GM23338 (cell line): ENCODE results near the gene CLEC17A. TPM values are rescaled to one million over a fixed set of nuclear protein-coding genes. Genes with fewer than 3 reads are reported as not detected.

Source experiments
- ATAC-seq: fragments of 200-7000 bp; cut with Tn5 transposase; 3 replicates; pipeline ENCODE4 v1.9.1; 2020
- DNase-seq: peaks from one replicate; pipeline ENCODE4 v3.0.0-alpha.2; 2015; ENCODE audit warnings: low spot score
- H2AFZ ChIP-seq: fragments of 200-600 bp; sonication (generic); 2 replicates; pipeline ENCODE4 v1.8.0; 2016; ENCODE audit warnings: antibody characterized with exemption, mild to moderate bottlenecking, moderate library complexity
- H3F3A ChIP-seq: fragments of 200-600 bp; sonication (generic); replicated peaks from 2 replicates; pipeline ENCODE4 v1.8.0; 2017; ENCODE audit warnings: antibody characterized with exemption, mixed run types, low read depth
- H3K27ac ChIP-seq: fragments of 200-600 bp; sonication (generic); 2 replicates; pipeline ENCODE4 v1.6.1; 2016; ENCODE audit warnings: low read depth
- H3K27me3 ChIP-seq: fragments of 200-600 bp; sonication (generic); 2 replicates; pipeline ENCODE4 v1.8.0; 2016; ENCODE audit warnings: mild to moderate bottlenecking, mixed run types, moderate library complexity; ENCODE audit not compliant: insufficient read depth
- H3K36me3 ChIP-seq: fragments of 200-600 bp; sonication (generic); 2 replicates; pipeline ENCODE4 v1.8.0; 2016; ENCODE audit warnings: mild to moderate bottlenecking; ENCODE audit not compliant: insufficient read depth
- H3K4me1 ChIP-seq: fragments of 200-600 bp; sonication (generic); 2 replicates; pipeline ENCODE4 v1.8.0; 2016; ENCODE audit warnings: mild to moderate bottlenecking, moderate library complexity; ENCODE audit not compliant: insufficient read depth
- H3K4me2 ChIP-seq: fragments of 200-600 bp; sonication (generic); 2 replicates; pipeline ENCODE4 v1.7.1; 2017; ENCODE audit warnings: mixed run types
- H3K4me3 ChIP-seq: fragments of 200-600 bp; sonication (generic); 2 replicates; pipeline ENCODE4 v1.6.1; 2016; ENCODE audit warnings: mixed run types
- H3K79me2 ChIP-seq: fragments of 200-600 bp; sonication (generic); replicated peaks from 2 replicates; pipeline ENCODE4 v1.8.0; 2017; ENCODE audit warnings: mild to moderate bottlenecking; ENCODE audit not compliant: insufficient read depth
- H3K9me2 ChIP-seq: fragments of 200-600 bp; sonication (generic); 2 replicates; pipeline ENCODE4 v1.8.0; 2017; ENCODE audit not compliant: insufficient read depth
- H4K20me1 ChIP-seq: fragments of 200-600 bp; sonication (generic); replicated peaks from 2 replicates; pipeline ENCODE4 v1.8.0; 2017; ENCODE audit warnings: mild to moderate bottlenecking; ENCODE audit not compliant: insufficient read depth
- H3K27ac Mint-ChIP-seq: 2 replicates; pipeline ENCODE4 v1.8.0; 2020; ENCODE audit warnings: inconsistent platforms, mild to moderate bottlenecking, moderate library complexity, mixed read lengths
- H3K27me3 Mint-ChIP-seq: 3 replicates; pipeline ENCODE4 v1.8.0; 2022; ENCODE audit warnings: low read depth, mild to moderate bottlenecking, moderate library complexity, mixed read lengths, inconsistent platforms; ENCODE audit not compliant: insufficient read depth, poor library complexity
- H3K36me3 Mint-ChIP-seq: 3 replicates; pipeline ENCODE4 v1.8.0; 2021; ENCODE audit warnings: low read depth, mild to moderate bottlenecking, inconsistent platforms, moderate library complexity, mixed read lengths
- H3K4me1 Mint-ChIP-seq: 3 replicates; pipeline ENCODE4 v1.8.0; 2020; ENCODE audit warnings: mild to moderate bottlenecking, inconsistent platforms, mixed read lengths
- H3K4me3 Mint-ChIP-seq: 3 replicates; pipeline ENCODE4 v1.8.0; 2021; ENCODE audit warnings: moderate library complexity, mild to moderate bottlenecking, inconsistent platforms, mixed read lengths
- H3K9me3 Mint-ChIP-seq: 3 replicates; pipeline ENCODE4 v1.8.0; 2020; ENCODE audit warnings: moderate library complexity, mild to moderate bottlenecking, inconsistent platforms, mixed read lengths
- CREB1 ChIP-seq: fragments of 250-450 bp; sonication (Bioruptor Pico); IDR thresholded peaks from 2 replicates; pipeline ENCODE4 v1.5.0; 2020; ENCODE audit warnings: low read depth, mild to moderate bottlenecking, moderate library complexity
- EZH2phosphoT487 ChIP-seq: fragments of 200-600 bp; sonication (generic); IDR thresholded peaks from one replicate; pipeline ENCODE4 v1.8.1; 2018; ENCODE audit warnings: antibody characterized with exemption; ENCODE audit not compliant: unreplicated experiment
- ZNF114 ChIP-seq: fragments of 250-450 bp; sonication (Bioruptor Pico); IDR thresholded peaks from 2 replicates; pipeline ENCODE4 v1.5.0; 2020; ENCODE audit warnings: mild to moderate bottlenecking, moderate library complexity
- polyA plus RNA-seq: library from polyadenylated mRNA; unstranded; fragments of >200 nt; fragmentation: Nextera tagmentation; extraction: Ambion mirVana; gene quantifications from 2 replicates; pipeline ENCODE4 v1.2.1, GENCODE V29; 2016
- total RNA-seq: library from RNA; depleted of rRNA; stranded (reverse); fragments of >200 nt; shearing (Covaris generic); gene quantifications from 2 replicates; pipeline ENCODE4 v1.2.3, GENCODE V29; 2014
- TF ChIP-seq, protein P1 (sequence below), 2 experiments: fragments of 200-600 bp in 1 of 2; sonication (generic) in 1 of 2; conservative IDR thresholded peaks; 2 replicates each; pipeline versions ENCODE4 v1.5.1 to v1.6.1; 2016 to 2017; ENCODE audit warnings: antibody characterized with exemption in 2 of 2, low read depth in 2 of 2, mild to moderate bottlenecking in 2 of 2, moderate library complexity in 1 of 2
- TF ChIP-seq, protein P2 (sequence below): IDR thresholded peaks from 2 replicates; pipeline ENCODE4 v1.6.1; 2016; ENCODE audit warnings: antibody characterized with exemption
- TF ChIP-seq, protein P3 (sequence below): IDR thresholded peaks from one replicate; pipeline ENCODE4 v1.6.1; 2018; ENCODE audit warnings: antibody characterized with exemption; ENCODE audit not compliant: unreplicated experiment
- TF ChIP-seq, protein P4 (sequence below): fragments of 250-450 bp; sonication (Bioruptor Pico); IDR thresholded peaks from 2 replicates; pipeline ENCODE4 v1.5.0; 2020; ENCODE audit warnings: mild to moderate bottlenecking, moderate library complexity

The CLEC17A gene
- total and polyA plus RNA-seq, 2 experiments from 2014 or later, result 0.17 TPM; not detected in 1

DNA sequence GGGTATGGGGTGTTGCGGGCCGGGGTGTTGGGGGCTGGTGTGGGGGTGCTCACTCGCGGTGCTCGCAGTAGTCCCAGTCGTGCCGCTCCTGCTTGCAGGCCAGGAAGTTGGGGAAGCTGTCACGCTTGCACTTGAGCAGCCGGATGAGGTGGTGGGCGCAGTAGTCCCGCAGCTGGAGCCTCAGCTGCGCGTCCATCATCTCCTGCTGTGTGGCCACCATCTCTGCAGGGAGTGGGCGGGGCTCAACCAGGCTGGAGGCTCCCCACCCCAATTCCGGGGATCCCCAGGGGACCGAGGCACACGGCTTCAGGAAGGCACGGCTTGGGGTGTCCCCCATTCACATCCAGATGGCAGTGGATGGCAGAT, 16.2 kb upstream of the CLEC17A start:
- H3K27ac ChIP-seq, result no peak overlapping the region
- H3K27me3 ChIP-seq, result no peaks in the 10 kb centered on the region
- no peaks in the 10 kb centered on the region; the same call in 1 of the 2 replicates for H3K36me3 ChIP-seq
- DNase-seq, result no peak
- TF ChIP-seq, protein P1, sequence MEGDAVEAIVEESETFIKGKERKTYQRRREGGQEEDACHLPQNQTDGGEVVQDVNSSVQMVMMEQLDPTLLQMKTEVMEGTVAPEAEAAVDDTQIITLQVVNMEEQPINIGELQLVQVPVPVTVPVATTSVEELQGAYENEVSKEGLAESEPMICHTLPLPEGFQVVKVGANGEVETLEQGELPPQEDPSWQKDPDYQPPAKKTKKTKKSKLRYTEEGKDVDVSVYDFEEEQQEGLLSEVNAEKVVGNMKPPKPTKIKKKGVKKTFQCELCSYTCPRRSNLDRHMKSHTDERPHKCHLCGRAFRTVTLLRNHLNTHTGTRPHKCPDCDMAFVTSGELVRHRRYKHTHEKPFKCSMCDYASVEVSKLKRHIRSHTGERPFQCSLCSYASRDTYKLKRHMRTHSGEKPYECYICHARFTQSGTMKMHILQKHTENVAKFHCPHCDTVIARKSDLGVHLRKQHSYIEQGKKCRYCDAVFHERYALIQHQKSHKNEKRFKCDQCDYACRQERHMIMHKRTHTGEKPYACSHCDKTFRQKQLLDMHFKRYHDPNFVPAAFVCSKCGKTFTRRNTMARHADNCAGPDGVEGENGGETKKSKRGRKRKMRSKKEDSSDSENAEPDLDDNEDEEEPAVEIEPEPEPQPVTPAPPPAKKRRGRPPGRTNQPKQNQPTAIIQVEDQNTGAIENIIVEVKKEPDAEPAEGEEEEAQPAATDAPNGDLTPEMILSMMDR (conservative IDR thresholded peaks at IDR 0.05; ENCODE audit: low read depth in 2 of 2), result no peak
- TF ChIP-seq CREB1, result no peak
- TF ChIP-seq, protein P2, sequence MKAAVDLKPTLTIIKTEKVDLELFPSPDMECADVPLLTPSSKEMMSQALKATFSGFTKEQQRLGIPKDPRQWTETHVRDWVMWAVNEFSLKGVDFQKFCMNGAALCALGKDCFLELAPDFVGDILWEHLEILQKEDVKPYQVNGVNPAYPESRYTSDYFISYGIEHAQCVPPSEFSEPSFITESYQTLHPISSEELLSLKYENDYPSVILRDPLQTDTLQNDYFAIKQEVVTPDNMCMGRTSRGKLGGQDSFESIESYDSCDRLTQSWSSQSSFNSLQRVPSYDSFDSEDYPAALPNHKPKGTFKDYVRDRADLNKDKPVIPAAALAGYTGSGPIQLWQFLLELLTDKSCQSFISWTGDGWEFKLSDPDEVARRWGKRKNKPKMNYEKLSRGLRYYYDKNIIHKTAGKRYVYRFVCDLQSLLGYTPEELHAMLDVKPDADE, result no peak
- no peak for TF ChIP-seq EZH2phosphoT487
- TF ChIP-seq, protein P3, sequence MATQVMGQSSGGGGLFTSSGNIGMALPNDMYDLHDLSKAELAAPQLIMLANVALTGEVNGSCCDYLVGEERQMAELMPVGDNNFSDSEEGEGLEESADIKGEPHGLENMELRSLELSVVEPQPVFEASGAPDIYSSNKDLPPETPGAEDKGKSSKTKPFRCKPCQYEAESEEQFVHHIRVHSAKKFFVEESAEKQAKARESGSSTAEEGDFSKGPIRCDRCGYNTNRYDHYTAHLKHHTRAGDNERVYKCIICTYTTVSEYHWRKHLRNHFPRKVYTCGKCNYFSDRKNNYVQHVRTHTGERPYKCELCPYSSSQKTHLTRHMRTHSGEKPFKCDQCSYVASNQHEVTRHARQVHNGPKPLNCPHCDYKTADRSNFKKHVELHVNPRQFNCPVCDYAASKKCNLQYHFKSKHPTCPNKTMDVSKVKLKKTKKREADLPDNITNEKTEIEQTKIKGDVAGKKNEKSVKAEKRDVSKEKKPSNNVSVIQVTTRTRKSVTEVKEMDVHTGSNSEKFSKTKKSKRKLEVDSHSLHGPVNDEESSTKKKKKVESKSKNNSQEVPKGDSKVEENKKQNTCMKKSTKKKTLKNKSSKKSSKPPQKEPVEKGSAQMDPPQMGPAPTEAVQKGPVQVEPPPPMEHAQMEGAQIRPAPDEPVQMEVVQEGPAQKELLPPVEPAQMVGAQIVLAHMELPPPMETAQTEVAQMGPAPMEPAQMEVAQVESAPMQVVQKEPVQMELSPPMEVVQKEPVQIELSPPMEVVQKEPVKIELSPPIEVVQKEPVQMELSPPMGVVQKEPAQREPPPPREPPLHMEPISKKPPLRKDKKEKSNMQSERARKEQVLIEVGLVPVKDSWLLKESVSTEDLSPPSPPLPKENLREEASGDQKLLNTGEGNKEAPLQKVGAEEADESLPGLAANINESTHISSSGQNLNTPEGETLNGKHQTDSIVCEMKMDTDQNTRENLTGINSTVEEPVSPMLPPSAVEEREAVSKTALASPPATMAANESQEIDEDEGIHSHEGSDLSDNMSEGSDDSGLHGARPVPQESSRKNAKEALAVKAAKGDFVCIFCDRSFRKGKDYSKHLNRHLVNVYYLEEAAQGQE, result no peak
- TF ChIP-seq, protein P4, sequence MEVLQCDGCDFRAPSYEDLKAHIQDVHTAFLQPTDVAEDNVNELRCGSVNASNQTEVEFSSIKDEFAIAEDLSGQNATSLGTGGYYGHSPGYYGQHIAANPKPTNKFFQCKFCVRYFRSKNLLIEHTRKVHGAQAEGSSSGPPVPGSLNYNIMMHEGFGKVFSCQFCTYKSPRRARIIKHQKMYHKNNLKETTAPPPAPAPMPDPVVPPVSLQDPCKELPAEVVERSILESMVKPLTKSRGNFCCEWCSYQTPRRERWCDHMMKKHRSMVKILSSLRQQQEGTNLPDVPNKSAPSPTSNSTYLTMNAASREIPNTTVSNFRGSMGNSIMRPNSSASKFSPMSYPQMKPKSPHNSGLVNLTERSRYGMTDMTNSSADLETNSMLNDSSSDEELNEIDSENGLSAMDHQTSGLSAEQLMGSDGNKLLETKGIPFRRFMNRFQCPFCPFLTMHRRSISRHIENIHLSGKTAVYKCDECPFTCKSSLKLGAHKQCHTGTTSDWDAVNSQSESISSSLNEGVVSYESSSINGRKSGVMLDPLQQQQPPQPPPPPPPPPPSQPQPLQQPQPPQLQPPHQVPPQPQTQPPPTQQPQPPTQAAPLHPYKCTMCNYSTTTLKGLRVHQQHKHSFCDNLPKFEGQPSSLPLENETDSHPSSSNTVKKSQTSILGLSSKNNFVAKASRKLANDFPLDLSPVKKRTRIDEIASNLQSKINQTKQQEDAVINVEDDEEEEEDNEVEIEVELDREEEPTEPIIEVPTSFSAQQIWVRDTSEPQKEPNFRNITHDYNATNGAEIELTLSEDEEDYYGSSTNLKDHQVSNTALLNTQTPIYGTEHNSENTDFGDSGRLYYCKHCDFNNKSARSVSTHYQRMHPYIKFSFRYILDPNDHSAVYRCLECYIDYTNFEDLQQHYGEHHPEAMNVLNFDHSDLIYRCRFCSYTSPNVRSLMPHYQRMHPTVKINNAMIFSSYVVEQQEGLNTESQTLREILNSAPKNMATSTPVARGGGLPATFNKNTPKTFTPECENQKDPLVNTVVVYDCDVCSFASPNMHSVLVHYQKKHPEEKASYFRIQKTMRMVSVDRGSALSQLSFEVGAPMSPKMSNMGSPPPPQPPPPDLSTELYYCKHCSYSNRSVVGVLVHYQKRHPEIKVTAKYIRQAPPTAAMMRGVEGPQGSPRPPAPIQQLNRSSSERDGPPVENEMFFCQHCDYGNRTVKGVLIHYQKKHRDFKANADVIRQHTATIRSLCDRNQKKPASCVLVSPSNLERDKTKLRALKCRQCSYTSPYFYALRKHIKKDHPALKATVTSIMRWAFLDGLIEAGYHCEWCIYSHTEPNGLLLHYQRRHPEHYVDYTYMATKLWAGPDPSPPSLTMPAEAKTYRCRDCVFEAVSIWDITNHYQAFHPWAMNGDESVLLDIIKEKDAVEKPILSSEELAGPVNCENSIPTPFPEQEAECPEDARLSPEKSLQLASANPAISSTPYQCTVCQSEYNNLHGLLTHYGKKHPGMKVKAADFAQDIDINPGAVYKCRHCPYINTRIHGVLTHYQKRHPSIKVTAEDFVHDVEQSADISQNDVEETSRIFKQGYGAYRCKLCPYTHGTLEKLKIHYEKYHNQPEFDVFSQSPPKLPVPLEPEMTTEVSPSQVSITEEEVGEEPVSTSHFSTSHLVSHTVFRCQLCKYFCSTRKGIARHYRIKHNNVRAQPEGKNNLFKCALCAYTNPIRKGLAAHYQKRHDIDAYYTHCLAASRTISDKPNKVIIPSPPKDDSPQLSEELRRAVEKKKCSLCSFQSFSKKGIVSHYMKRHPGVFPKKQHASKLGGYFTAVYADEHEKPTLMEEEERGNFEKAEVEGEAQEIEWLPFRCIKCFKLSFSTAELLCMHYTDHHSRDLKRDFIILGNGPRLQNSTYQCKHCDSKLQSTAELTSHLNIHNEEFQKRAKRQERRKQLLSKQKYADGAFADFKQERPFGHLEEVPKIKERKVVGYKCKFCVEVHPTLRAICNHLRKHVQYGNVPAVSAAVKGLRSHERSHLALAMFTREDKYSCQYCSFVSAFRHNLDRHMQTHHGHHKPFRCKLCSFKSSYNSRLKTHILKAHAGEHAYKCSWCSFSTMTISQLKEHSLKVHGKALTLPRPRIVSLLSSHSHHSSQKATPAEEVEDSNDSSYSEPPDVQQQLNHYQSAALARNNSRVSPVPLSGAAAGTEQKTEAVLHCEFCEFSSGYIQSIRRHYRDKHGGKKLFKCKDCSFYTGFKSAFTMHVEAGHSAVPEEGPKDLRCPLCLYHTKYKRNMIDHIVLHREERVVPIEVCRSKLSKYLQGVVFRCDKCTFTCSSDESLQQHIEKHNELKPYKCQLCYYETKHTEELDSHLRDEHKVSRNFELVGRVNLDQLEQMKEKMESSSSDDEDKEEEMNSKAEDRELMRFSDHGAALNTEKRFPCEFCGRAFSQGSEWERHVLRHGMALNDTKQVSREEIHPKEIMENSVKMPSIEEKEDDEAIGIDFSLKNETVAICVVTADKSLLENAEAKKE (CRISPR knock-in tag), result no peak
- no peak for TF ChIP-seq ZNF114 (CRISPR knock-in tag)
- no peak overlapping the region for H3K27ac Mint-ChIP-seq
- no peak overlapping the region for H3K4me3 Mint-ChIP-seq
- no peak overlapping the region for H3K4me3 ChIP-seq
- H3K9me3 Mint-ChIP-seq, result no peaks in the 10 kb centered on the region; the same call in 1 of the 3 replicates
- peaks cover 8% of the 10 kb centered on the region for H3K27me3 Mint-ChIP-seq
- no peaks in the 10 kb centered on the region for H3K9me2 ChIP-seq
- peaks cover 12% of the 10 kb centered on the region for H3K36me3 Mint-ChIP-seq
- peaks cover 14% of the 10 kb centered on the region; the same call in 1 of the 2 replicates for H3F3A ChIP-seq
- peaks cover 26% of the 10 kb centered on the region for H3K4me1 ChIP-seq
- peaks cover 31% of the 10 kb centered on the region for H3K4me1 Mint-ChIP-seq
- H3K4me2 ChIP-seq, result no peak overlapping the region
- H3K79me2 ChIP-seq, result peaks cover 23% of the 10 kb centered on the region
- H4K20me1 ChIP-seq, result peaks cover 3% of the 10 kb centered on the region
- no peak overlapping the region for H2AFZ ChIP-seq
- no peak for ATAC-seq
